Fibroblast of lung (primary cell): ENCODE measurements around the gene CHIT1.

Experiments
- CTCF ChIP-seq, 2 donors: IDR thresholded peaks in 1 of 2; conservative IDR thresholded peaks in 1 of 2; 1 replicate in 1 of 2; 2 replicates in 1 of 2; pipeline ENCODE4 v1.5.1; 2011 to 2012; ENCODE audit warnings: low read length in 2 of 2, control low read depth in 1 of 2, inconsistent platforms in 1 of 2, low read depth in 1 of 2, mild to moderate bottlenecking in 1 of 2
- EZH2 ChIP-seq: IDR thresholded peaks from 2 replicates; pipeline ENCODE4 v1.5.1; 2012; ENCODE audit warnings: low read length, control low read depth, mild to moderate bottlenecking; ENCODE audit errors: missing control alignments

DNA sequence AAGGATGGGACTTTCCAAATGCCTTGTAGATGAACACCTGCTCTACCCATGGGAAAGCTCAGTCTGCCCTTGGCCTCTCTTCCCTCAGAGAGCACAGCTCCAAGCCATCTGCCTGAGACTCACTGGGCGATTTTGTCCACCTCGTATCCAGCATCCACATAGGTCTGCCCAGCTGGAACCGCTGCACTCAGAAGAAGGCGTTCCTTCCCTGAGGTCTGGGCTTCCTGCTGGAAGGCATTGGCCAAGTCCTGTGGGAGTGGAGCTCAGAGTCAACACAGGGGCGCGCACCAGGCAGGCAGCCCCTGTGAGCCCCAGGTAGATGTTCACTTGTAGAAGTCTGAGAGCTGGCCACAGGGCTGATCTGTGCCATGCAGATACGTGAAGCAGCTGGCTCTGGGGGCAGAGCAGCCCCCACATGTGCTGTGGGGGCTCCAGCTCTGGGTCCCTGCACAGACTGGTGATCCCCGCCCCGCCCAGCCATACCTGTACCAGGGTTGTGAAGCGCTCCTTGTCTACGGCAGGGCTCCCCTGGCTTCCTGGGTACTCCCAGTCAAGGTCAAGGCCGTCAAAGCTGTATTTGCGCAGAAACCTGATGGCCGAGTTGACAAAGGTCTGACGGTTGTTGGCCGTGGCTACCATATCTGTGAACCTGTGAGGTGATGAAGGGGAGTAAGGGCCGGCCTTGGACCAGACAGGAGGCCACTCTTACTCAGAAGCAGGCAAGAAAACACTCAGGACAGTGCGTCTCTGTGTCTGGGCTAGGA is 6.3 kb downstream of the CHIT1 start:
- TF ChIP-seq CTCF (conservative IDR thresholded peaks at IDR 0.05 in 1 of 2, IDR thresholded peaks at IDR 0.05 in 1 of 2; ENCODE audit: low read depth in 1 of 2, low read length in 2 of 2) (no peak), EZH2 (no peak)
